HG02973 (cell line): ENCODE measurements around the gene SCPEP1.
A peak's percentile ranks its signal among the peaks of the same experiment; 100 is the strongest.

Experiments used
- ATAC-seq: cut with Tn5 transposase; IDR thresholded peaks from one replicate; pipeline ENCODE4 v1.9.1; 2021; ENCODE audit warnings: moderate library complexity; ENCODE audit not compliant: unreplicated experiment

SCPEP1 gene

DNA sequence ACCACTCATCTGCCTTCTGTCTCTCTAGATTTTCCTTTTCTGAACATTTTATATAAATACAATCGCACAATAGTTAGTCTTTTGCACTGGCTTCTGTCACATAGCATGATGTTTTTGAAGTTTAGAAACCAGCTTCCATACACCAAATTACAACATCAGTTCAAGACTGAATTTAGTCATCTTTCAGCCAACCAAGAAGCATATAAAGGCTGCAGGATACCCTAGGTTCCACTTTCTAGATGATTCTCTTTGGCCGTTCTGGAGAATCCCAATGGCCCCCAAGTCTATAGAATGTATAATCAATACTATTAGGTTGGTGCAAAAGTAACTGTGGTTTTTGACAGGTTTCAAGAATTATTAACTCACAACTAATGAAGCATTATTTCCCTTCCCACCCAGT lies 19.4 kb downstream of the SCPEP1 start:
- no peak for ATAC-seq

DNA sequence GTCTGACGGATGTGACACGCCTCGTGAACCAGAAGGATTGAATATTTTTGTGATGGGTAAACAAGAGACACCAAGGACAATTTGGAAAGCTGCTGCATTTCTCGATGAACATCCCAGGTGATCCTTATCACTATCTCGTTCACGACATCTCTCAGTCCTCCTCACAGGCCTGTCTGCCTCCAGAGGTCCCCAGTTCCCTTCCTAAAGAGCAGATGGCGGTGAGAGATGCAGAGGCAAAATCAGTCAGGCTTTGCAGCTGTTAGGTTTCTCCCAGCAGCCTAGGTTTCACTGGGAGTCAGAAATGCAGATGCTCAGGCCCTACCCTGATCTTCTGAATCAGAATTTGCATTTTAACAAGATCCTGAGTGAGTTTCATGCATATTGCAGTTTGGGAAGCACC lies 23.6 kb downstream of the SCPEP1 start:
- ATAC-seq: no peak

DNA sequence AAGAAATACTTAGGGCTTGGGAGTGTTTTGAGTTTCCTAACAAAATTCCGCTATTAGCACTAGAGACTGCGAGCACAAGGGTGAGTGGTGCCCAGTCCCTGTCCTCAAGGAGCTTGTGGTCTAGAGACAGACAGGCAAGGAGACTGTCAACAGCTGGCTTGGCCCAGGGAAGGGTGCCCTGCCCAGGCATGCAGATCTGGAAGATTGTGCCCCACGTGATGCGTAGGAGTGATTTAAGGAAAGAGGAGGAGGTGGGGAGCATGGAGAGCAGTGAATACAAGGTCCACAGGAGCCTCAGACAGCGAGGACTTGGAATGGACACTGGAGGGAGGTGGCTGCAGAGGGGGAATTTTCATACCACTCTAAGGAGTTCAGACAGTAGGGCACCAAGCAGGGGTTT lies 25.0 kb downstream of the SCPEP1 start:
- ATAC-seq: no peak

DNA sequence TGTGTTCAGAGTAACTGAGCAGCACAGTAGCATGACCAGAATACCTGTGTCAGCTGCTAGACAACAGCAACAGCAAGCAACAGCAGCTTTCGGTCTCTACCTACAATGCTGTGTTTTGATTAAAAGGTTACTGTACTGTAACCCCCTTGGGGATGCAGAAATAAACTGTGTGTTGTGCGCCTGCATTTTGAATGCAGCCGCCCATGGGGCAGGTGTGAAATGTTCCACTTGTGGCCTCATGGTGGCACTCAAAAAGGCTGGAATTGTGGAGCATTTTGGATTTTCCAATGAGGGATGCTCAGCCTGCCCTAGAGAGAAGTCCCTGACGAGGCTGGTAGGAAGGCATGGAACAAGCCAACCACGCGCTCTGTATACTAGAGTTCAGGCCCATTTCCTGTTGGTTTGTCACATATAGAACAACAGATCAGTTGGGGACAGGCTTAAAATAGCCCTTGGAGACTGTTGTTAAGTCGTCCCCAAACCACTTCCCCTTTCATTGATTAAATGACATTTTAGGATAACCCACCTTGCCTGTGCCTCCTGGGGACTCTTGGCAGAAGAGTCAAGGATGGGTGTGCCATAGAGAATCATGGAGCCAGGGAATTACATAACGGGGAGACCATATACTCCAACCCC lies 27.1 kb downstream of the SCPEP1 start:
- ATAC-seq: peak; percentile 81

DNA sequence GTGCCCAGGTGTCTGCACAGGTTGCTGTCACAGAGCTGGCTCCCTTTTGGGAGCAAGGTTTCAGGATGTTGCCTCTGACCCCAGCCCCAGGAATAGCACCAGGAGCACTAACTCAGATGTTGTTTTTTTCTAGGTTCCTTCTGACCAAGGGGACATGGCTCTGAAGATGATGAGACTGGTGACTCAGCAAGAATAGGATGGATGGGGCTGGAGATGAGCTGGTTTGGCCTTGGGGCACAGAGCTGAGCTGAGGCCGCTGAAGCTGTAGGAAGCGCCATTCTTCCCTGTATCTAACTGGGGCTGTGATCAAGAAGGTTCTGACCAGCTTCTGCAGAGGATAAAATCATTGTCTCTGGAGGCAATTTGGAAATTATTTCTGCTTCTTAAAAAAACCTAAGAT lies 28.1 kb downstream of the SCPEP1 start:
- no peak for ATAC-seq

DNA sequence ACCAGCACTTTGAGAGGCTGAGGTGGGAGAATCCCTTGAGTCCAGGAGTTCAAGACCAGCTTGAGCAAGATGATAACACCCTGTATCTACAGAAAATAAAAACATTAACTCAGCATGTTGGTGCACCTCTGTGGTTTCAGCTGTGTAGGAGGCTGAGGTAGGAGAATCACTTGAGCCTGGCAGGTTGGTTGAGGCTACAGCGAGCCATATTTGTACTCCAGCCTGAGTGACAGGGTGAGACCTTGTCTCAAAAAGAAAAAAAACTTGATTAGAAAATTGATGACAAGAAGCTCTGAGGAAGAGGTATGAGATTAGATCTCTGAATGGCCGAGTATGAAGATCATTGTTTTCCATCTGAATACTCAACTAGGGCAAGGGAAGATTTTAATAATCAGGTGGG lies 31.0 kb downstream of the SCPEP1 start:
- ATAC-seq: no peak

DNA sequence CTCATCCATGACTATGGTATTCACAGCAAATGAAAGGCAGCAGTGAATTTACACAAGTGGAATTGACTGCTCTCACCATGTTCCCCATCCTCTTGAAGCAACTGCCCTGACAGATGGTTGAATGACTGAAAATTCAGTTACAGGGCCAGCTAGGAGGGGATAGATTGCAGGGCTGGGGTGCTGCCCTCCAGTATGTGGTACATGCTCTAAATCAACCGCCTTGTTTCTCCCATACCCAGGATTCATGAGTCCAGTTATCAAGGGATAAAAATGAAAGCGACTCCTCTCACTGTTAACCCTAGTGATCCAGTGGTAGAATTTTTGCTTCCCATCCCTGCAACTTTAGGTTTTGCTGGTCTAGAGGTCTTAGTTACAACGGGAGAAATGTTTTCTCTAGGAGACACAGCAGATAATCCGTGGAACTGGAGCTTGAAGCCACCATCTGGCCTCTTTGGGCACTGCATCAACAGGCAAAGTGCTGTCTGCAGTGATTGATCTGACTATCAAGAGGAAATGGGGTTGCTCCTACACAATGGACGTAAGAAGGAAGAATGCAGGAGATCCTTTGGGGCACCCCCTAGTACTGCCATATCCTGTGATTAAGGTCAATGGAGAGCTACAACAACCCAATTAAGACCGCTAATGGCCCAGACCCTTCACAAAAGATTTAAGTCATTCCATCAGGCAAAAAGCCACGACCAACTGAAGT lies 32.0 kb downstream of the SCPEP1 start:
- ATAC-seq: peak; percentile 44

DNA sequence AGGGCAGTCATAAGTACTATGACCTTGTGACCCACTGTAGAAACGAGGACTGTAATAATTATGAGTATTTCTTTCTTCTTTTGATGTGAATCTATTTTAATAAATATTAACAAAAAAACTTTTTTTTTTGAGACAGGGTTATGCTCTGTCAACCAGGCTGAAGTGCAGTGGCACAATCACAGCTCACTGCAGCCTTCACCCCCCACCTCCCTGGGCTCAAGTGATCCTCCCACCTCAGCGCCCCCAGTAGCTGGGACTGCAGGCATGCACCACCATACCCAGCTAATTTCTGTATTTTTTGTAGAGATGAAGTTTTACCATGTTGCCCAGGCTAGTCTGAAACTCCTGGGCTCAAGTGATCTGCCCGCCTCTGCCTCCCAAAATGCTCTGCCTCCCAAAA lies 32.6 kb downstream of the SCPEP1 start:
- ATAC-seq: no peak

DNA sequence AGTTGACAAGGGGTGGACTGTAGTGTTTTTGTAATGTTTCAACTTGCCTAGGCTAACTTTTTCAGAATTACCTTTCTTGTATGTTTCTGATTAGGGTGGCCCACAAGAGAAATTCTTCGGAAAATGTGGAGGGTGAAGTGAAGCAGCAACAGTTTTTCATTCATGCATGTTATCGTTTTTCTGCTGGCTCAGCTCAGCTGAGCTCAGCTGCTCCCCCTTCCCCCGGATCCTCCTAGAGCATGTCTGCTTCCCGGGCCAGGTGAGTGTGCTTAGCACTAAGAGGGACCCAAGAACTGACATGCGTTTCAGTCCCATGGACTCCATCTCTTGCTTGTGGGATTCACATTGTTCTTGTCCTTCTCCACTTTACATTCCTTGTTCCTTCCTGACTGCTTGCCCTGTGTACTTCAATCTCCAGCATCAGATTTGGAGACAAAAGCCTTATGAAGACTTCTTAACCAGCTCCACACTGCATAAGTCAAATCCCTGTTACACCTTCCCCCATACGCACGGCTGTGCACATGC lies 33.6 kb downstream of the SCPEP1 start:
- ATAC-seq: no peak

DNA sequence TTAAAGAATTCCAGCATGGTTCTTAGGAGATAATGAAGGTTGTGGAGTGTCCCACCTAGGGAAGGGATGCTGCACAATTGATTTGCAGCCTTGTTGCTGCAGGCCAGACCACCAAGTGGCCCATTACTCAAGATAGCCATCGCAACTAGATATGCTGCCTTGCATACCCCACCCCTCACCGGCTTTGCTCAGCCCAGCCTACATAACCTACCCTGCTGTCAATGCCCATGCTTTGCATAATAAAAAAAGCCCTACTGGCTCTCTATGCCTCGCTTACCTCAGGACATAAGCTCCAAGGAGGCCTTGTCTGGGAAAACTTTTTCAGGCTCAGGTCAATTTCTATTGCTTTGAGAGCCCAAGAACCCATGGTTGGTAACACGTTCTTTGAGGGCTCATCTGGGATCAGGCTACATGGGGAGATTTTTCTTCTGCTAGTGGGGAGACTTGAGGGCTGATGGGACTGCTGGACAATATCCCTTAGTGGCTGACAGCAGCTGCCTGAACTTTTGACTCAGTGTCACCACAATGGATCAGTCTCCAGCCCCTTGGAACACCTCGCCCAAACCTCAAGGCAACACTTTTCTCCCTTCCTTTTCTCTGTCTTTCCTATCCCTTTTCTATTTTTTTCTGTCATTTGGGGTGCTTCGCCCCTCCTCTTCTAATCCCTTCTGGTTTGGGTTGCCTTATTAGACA lies 38.3 kb downstream of the SCPEP1 start:
- no peak for ATAC-seq

DNA sequence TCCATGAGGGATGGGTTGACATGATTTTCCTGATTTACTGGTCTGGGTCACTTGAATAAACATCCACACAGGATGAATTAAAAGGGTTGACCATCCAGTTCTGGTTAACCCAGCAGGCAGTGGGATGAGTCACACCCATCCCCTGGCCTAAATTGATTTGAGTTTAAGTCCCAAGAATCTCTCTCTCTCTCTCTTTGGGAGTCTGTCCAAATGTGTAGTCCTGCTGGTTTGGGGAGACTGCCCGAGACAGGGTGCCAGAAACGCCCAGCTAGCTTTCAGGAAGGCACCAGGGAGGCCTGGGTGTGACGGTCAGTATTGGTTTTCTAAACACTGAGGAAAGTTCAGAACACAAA lies 38.8 kb downstream of the SCPEP1 start:
- no peak for ATAC-seq

DNA sequence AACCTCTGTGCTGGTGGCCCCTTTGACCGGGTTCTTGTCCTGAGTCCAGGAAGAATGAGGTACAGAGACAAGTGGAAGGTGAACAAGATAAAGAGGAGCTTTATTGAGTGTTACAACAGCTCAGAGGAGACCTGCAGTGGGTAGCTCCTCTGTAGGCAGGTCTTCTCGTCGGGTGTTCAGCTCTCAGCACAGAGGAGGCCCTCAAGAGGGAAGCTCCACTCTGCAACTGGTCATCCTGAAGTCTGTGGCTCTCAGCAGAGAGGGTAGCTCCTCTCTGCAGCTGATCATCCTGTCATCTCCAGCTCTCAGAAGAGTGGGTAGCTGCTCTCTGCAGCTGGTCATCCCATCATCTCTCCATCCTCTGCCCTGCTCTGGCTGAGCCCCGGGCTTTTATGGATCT lies 39.7 kb downstream of the SCPEP1 start:
- no peak for ATAC-seq

DNA sequence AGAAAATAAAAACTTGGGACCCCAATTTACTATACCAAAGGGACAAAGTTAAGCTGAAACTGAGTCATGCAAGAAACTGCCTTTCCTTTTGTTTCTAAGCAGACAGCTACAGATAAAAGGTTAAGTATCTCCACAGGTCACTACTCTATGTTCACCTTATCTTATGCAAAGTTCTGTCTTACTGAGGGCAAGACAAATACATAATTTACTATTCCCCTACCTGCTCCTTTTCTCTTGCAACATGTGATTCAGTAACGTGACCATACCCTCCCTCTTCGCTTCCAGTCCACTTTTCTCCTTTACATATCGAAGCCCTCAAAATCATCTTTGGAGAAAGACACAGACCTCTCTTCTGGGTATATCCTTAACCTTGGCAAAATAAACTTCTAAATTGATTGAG lies 42.3 kb downstream of the SCPEP1 start:
- no peak for ATAC-seq

DNA sequence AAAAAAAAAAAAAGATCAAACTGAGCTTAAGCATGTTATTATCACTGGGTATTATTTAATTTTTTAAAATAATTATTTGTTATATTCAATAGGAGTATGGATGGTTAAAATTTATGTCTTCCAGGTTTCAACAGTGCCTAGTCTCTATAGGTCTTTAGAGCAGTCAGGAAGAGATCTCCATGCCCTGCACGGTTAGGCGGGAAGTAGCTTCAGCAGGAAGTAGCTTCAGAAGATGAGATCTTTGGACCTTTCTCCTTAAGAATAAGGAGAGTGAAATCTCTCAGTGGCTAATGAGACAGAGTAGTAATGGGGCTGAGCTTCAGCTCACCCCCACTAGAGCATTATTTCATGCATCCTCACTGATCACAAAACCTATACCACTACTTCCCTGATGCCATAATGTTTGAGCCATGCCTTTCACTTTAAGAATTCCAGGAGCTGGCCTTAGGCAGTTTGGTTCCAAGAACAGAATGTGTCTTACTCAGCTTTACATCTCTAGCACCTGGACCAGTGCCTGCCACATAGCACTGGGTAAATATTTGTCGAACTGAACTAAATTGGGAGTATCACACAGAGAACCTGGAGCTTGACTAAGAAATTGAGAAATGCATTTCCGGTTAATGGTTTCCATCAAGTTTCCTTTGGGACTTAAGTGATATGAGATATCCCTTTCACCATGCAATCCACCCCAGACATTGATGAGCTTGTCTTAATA lies 43.5 kb downstream of the SCPEP1 start:
- no peak for ATAC-seq

DNA sequence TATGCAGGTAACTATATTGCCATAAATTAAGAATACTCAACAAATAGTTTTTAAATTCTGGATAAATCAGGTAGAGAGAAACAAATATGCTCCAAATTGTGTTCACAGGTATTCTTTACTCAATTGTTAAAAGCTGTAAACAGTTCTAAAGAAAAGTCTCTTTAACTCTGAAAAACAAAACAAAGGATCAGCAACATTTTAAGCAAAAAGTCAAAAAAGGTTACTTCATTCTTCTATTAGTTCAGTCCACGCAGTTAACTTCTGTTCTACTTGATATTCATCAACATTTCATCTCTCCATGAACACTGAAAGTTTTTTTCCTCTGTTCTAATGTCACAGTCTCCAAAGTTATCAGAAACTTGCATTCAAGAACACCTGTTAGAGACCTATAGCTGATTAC lies 47.9 kb downstream of the SCPEP1 start:
- no peak for ATAC-seq

DNA sequence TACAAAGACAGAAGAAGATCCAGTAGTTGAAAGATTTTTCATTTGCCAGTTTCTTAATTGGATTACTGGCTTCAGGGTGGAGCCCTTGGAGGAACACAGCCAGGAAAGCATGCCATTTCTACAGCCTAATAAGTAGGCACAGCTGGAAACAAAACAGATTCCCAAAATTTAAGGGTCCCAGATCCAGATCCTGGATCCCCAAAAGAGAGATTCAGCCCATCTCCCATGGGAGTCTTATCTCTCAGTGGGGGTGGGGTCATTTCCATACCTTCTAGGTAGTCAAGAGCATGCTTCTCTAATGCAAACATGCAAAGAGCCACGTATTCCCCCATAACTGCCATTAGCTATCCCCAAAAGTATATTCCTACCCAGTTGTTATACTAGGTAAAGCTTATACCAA lies 49.9 kb downstream of the SCPEP1 start:
- ATAC-seq: no peak

DNA sequence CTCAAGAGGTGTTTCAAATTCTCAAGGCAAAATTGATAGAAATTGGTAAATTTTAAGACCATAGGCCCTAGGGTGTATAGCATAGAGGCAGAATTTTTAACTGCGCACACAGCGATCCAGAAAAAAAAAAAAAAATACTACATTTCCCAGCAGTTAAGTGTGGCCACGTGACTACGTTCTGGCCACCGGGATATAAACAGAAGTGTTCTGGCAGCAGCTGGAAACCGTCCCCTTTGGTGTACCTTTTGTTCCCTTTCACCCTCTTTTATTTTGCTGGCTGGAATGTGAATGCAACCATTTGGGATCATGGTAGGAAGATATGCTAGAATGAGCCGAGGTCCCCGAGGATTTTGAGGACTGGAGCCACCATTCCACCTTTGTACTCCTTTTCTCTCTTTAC lies 54.4 kb downstream of the SCPEP1 start:
- no peak for ATAC-seq

DNA sequence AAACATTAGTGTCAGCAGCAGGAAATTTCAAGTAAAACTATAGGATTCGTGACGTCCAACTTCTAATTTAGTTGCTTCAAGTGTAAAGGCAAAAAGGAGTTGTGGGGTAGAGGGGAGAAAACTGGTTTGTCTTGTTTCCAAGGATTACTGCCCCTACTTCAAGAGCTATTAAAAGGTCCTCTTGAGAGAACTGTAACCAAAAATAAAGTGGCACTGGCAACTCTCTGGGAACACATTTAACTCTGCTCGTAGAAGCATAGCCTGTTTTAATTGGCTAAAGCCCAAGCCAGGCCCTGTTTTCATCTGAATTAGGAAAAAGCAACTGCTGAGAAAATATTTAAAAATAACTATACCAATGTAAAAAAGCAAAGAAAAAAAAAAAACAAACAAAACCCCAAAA lies 55.4 kb downstream of the SCPEP1 start:
- no peak for ATAC-seq

DNA sequence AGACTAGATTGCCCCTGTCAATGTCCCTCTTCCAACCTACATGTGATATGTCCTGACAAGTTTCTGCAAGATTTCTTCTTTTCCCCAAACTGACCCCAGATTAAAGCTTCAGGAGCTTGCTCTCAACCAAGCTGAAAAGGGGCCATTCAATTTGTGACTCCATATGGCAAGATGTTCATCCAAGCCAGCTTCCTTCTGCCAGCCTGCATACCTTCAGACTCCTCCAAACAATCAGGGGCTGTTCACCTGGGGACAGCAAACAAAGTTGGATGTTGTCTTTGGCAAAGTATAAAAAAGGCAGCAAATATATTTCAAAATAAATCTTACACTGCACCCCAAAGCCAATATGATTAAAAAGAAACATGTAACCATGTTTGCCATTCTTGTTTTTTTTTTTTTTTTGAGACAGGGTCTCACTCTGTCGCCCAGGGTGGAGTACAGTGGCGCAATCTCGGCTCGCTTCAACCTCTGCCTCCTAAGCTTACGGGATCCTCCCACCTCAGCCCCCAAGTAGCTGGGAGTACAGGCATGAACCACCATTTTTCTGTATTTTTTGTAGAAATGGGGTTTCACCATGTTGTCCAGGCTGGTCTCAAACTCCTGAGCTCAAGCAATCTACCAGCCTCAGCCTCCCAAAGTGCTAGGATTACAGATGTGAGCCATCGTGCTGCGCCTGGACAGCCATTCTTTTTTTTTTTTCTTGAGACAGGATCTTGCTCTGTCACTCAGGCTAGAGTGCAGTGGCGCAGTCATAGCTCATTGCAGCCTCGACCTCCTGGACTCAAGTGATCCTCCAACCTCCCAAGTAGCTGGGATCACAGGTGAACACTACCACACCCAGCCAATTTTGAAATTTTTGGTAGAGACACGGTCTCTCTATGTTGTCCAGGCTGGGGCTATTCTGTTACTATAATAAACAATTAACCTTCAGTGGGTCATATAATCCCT lies 57.1 kb downstream of the SCPEP1 start:
- ATAC-seq: no peak

DNA sequence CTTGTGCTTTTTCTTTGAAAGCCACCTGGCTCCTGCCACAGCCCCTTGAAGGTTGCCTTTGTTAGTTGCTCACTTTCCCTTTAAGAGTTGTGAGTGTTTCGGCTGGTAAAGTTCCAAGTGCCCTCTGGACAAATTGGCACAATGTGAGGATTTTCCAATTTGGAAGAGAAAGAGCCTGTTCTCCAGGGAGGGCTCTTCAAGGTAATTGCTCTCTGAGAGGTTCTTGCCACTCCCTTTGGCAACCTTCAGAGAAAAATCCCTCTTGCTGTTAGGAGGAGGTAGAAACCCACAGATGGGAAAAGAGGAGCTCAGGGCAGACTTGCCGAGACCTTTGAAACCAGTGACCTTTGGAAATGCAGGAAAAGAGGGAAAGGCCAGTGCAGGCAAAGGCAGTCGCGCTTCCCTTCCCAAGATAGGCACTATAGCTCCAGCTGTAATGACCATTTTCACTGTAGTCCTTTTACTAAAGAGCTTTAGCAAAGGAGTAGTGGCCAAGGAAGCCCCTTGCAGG lies 58.1 kb downstream of the SCPEP1 start:
- ATAC-seq: no peak
